HepG2 (cell line): Measurements from ENCODE around the gene ATXN3L. TPM values are rescaled to one million over a fixed set of nuclear protein-coding genes. Genes with fewer than 3 reads are reported as not detected.

Experiments
- ATAC-seq: fragments of 200-7000 bp; cut with Tn5 transposase; 3 replicates; pipeline ENCODE4 v1.9.1; 2020; ENCODE audit warnings: mild to moderate bottlenecking, moderate library complexity
- BruUV-seq: library from RNA; stranded (reverse); fragments of 400-500 nt; replicated peaks from 2 replicates; lab custom pipeline; 2021; lab: Mats Ljungman, UMichigan
- CTCF ChIA-PET: fragments of 300-600 bp; formaldehyde crosslinking; extraction: SDS; loops from one replicate; lab custom pipeline; 2021; ENCODE audit warnings: low total read pairs, inconsistent platforms, low intra/inter-chr PET ratio; lab: Yijun Ruan, JAX
- POLR2A ChIA-PET: fragments of 350-600 bp; sonication (Branson Sonifier 250); formaldehyde crosslinking; loops from one replicate; lab custom pipeline; 2020; ENCODE audit warnings: antibody characterized with exemption, inconsistent platforms; lab: Yijun Ruan, JAX
- DNase-seq: peaks from one replicate; pipeline ENCODE4 v3.0.0-alpha.2; 2015; ENCODE audit warnings: low spot score
- FAIRE-seq: peaks from 3 replicates; lab custom pipeline; 2011; peaks lifted over from hg19 to GRCh38; lab: Jason Lieb, UNC
- H2AFZ ChIP-seq: one replicate; pipeline ENCODE4 v1.6.1; 2011; ENCODE audit warnings: low read length, inconsistent platforms
- H3K27ac ChIP-seq: fragments of 300-600 bp; 3 replicates; pipeline ENCODE4 v1.8.0; 2011; ENCODE audit warnings: mixed run types, mild to moderate bottlenecking, mixed read lengths, low read length, inconsistent platforms; ENCODE audit not compliant: insufficient read depth; ENCODE audit errors: extremely low read length
- H3K27me3 ChIP-seq, 2 experiments: fragments of 200-600 bp in 1 of 2; 2 replicates in 1 of 2; 3 replicates in 1 of 2; pipeline versions ENCODE4 v1.6.0 to v1.8.0; 2011; ENCODE audit warnings: low read length in 2 of 2, mild to moderate bottlenecking in 2 of 2, moderate library complexity in 2 of 2, inconsistent platforms in 1 of 2; ENCODE audit not compliant: insufficient read depth in 2 of 2, control insufficient read depth in 1 of 2
- H3K36me3 ChIP-seq, 2 experiments: fragments of 200-600 bp in 1 of 2; replicated peaks in 1 of 2; 2 replicates in 1 of 2; 3 replicates in 1 of 2; pipeline versions ENCODE4 v1.5.1 to v1.8.0; 2011; ENCODE audit warnings: low read length in 2 of 2, inconsistent platforms in 1 of 2; ENCODE audit not compliant: insufficient read depth in 2 of 2, control insufficient read depth in 1 of 2
- H3K4me1 ChIP-seq: 2 replicates; pipeline ENCODE4 v1.5.1; 2012; ENCODE audit warnings: low read length, inconsistent platforms; ENCODE audit not compliant: insufficient read depth
- H3K4me2 ChIP-seq: 2 replicates; pipeline ENCODE4 v1.6.0; 2011; ENCODE audit warnings: low read depth, low read length, inconsistent platforms
- H3K4me3 ChIP-seq, 3 experiments: fragments of 200-600 bp in 1 of 3; sonication (generic), shearing (Covaris generic) in 1 of 3; replicated peaks in 1 of 3; 2 replicates each; pipeline ENCODE4 v1.5.1; 2011 to 2016; ENCODE audit warnings: low read length in 3 of 3, inconsistent platforms in 2 of 3, low read depth in 2 of 3, mild to moderate bottlenecking in 2 of 3, control low read depth in 1 of 3, mixed read lengths in 1 of 3; ENCODE audit not compliant: insufficient read depth in 1 of 3
- H3K79me2 ChIP-seq: one replicate; pipeline ENCODE4 v1.6.1; 2011; ENCODE audit warnings: low read length, inconsistent platforms; ENCODE audit not compliant: insufficient read depth
- H3K9ac ChIP-seq: 2 replicates; pipeline ENCODE4 v1.6.0; 2011; ENCODE audit warnings: mild to moderate bottlenecking, low read depth, low read length, inconsistent platforms; ENCODE audit not compliant: insufficient read depth
- H3K9me3 ChIP-seq: 2 replicates; pipeline ENCODE4 v1.5.1; 2012; ENCODE audit warnings: mild to moderate bottlenecking, low read length
- H4K20me1 ChIP-seq: 2 replicates; pipeline ENCODE4 v1.6.0; 2011; ENCODE audit warnings: inconsistent platforms, mild to moderate bottlenecking, low read length, moderate library complexity; ENCODE audit not compliant: insufficient read depth
- EP300 ChIP-seq, 3 experiments: sonication (generic) in 1 of 3; formaldehyde crosslinking in 1 of 3; IDR thresholded peaks; 2 replicates each; pipeline versions ENCODE4 v1.5.1 to v1.6.1; 2011 to 2020; ENCODE audit warnings: low read depth in 2 of 3, low read length in 2 of 3, borderline replicate concordance in 1 of 3, improper control_type of control experiment in 1 of 3, mild to moderate bottlenecking in 1 of 3, missing genetic modification reagents in 1 of 3, moderate library complexity in 1 of 3
- NR2F1 ChIP-seq, 2 experiments: fragments of 450-650 bp in 1 of 2; formaldehyde crosslinking in 1 of 2; IDR thresholded peaks; 2 replicates each; pipeline versions ENCODE4 v1.5.0 to v1.6.1; 2016 to 2020; ENCODE audit warnings: mild to moderate bottlenecking in 1 of 2, missing compliant biosample characterization in 1 of 2, missing genetic modification reagents in 1 of 2, moderate library complexity in 1 of 2
- PCBP2 ChIP-seq: fragments of 200-400 bp; formaldehyde crosslinking; optimal IDR thresholded peaks from 2 replicates; pipeline ENCODE3; 2018; ENCODE audit warnings: low read length, low read depth; ENCODE audit not compliant: poor library complexity, severe bottlenecking
- RARG ChIP-seq: sonication (generic); formaldehyde crosslinking; IDR thresholded peaks from 2 replicates; pipeline ENCODE4 v1.4.0; 2020; ENCODE audit warnings: low read depth, mild to moderate bottlenecking, missing genetic modification reagents
- ZFX ChIP-seq: sonication (generic); formaldehyde crosslinking; IDR thresholded peaks from 2 replicates; pipeline ENCODE4 v1.4.0; 2020; ENCODE audit warnings: mild to moderate bottlenecking, low read depth, missing genetic modification reagents, moderate library complexity
- ZNF883 ChIP-seq: sonication (generic); formaldehyde crosslinking; IDR thresholded peaks from 2 replicates; pipeline ENCODE4 v1.5.1; 2020; ENCODE audit warnings: mild to moderate bottlenecking, missing genetic modification reagents; ENCODE audit errors: not compliant biosample characterization
- ZSCAN22 ChIP-seq: sonication (generic); formaldehyde crosslinking; IDR thresholded peaks from 2 replicates; pipeline ENCODE4 v1.4.0; 2020; ENCODE audit warnings: mild to moderate bottlenecking, missing genetic modification reagents
- WGBS: methylation state at CpG from one replicate; pipeline ENCODE4 v1.1.6; 2017; ENCODE audit warnings: low lambda C conversion rate; 5-methylcytosine and 5-hydroxymethylcytosine counted together
- in situ Hi-C: cut with HindIII; loops from 2 replicates; pipeline ENCODE4 v1.10.0; 2017; ENCODE audit warnings: low pct_unique_long_range_greater_than_20kb; ENCODE audit not compliant: extremely low pct_ligation_motif_present
- intact Hi-C: fragments of 100-400 bp; cut with micrococcal nuclease; formaldehyde crosslinking; loops from one replicate; pipeline ENCODE4 v1.10.0; 2022; ENCODE audit not compliant: unreplicated experiment
- polyA plus RNA-seq, 8 experiments: library from polyadenylated mRNA; depleted of rRNA in 3 of 8; stranded (reverse) in 7 of 8; unstranded in 1 of 8; fragments of >200 nt; fragmentation: Illumina TruSeq in 4 of 8; extraction: Trizol in 4 of 8; gene quantifications; 2 replicates each; pipeline versions ENCODE4 v1.2.1 to v1.2.3, GENCODE V29; 2011 to 2016; ENCODE audit warnings: low read depth in 4 of 8, missing spikeins in 1 of 8, mixed read lengths in 1 of 8; ENCODE audit not compliant: insufficient read depth in 1 of 8
- total RNA-seq, 5 experiments: library from RNA; depleted of rRNA; stranded (reverse); fragments of >200 nt; fragmentation: Illumina TruSeq; extraction: Trizol; gene quantifications; 2 replicates each; pipeline ENCODE4 v1.2.3, GENCODE V29; 2016; ENCODE audit warnings: low read depth in 1 of 5
- TF ChIP-seq, protein P1 (sequence below): sonication (generic); formaldehyde crosslinking; IDR thresholded peaks from 2 replicates; pipeline ENCODE4 v1.5.0; 2020; ENCODE audit warnings: missing genetic modification reagents, mild to moderate bottlenecking, borderline replicate concordance
- TF ChIP-seq, protein P2 (sequence below): sonication (generic); formaldehyde crosslinking; conservative IDR thresholded peaks from 2 replicates; pipeline ENCODE4 v1.5.0; 2020; ENCODE audit warnings: missing genetic modification reagents
- TF ChIP-seq, protein P3 (sequence below): IDR thresholded peaks from 2 replicates; pipeline ENCODE4 v1.6.1; 2016; ENCODE audit warnings: mild to moderate bottlenecking, missing biosample characterization, missing genetic modification reagents

ATXN3L gene
- total and polyA plus RNA-seq, 2 of the 13 experiments (the other 11 are each of a cell fraction or from before 2014, with no cell fraction given) = not detected

GRCh38 chrX:13330446-13330845, 10.6 kb upstream of the ATXN3L start:
- no peak for FAIRE-seq
- WGBS = no CpG with 5 or more reads among the region's 2 CpGs
- no peak overlapping the region for H3K27ac ChIP-seq

More at GRCh38 chrX:13330446-13330845, 10.6 kb upstream of the ATXN3L start:
- BruUV-seq = no TSS peak
- TF ChIP-seq ZSCAN22 (CRISPR knock-in tag) (no peak), ZFX (CRISPR knock-in tag) (no peak), NR2F1 (CRISPR knock-in tag; IDR thresholded peaks at IDR 0.05) (no peak), ZNF883 (no peak), RARG (CRISPR knock-in tag) (no peak), EP300 (IDR thresholded peaks at IDR 0.05; ENCODE audit: low read depth in 2 of 2, low read length in 2 of 2) (no peak), EP300 (CRISPR knock-in tag; IDR thresholded peaks at IDR 0.05; ENCODE audit: borderline replicate concordance) (no peak), PCBP2 (no peak)
- TF ChIP-seq, protein P1, sequence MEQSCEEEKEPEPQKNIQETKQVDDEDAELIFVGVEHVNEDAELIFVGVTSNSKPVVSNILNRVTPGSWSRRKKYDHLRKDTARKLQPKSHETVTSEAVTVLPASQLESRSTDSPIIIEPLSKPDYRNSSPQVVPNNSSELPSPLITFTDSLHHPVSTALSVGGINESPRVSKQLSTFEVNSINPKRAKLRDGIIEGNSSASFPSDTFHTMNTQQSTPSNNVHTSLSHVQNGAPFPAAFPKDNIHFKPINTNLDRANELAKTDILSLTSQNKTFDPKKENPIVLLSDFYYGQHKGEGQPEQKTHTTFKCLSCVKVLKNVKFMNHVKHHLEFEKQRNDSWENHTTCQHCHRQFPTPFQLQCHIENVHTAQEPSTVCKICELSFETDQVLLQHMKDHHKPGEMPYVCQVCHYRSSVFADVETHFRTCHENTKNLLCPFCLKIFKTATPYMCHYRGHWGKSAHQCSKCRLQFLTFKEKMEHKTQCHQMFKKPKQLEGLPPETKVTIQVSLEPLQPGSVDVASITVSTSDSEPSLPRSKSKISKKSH (CRISPR knock-in tag) = no peak
- TF ChIP-seq, protein P2, sequence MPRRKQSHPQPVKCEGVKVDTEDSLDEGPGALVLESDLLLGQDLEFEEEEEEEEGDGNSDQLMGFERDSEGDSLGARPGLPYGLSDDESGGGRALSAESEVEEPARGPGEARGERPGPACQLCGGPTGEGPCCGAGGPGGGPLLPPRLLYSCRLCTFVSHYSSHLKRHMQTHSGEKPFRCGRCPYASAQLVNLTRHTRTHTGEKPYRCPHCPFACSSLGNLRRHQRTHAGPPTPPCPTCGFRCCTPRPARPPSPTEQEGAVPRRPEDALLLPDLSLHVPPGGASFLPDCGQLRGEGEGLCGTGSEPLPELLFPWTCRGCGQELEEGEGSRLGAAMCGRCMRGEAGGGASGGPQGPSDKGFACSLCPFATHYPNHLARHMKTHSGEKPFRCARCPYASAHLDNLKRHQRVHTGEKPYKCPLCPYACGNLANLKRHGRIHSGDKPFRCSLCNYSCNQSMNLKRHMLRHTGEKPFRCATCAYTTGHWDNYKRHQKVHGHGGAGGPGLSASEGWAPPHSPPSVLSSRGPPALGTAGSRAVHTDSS (CRISPR knock-in tag) = no peak
- TF ChIP-seq, protein P3, sequence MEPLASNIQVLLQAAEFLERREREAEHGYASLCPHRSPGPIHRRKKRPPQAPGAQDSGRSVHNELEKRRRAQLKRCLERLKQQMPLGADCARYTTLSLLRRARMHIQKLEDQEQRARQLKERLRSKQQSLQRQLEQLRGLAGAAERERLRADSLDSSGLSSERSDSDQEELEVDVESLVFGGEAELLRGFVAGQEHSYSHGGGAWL (CRISPR knock-in tag) = no peak
- no peak overlapping the region for H3K4me3 ChIP-seq
- POLR2A ChIA-PET = no interaction called here
- in situ Hi-C loops = no loop called here
- DNase-seq (no peak), ATAC-seq (no peak)
- H3K36me3 ChIP-seq = no peaks in the 10 kb centered on the region
- H2AFZ ChIP-seq = no peak overlapping the region
- no peaks in the 10 kb centered on the region for H3K27me3 ChIP-seq
- H3K79me2 ChIP-seq = no peaks in the 10 kb centered on the region
- CTCF ChIA-PET = no interaction called here
- no peaks in the 10 kb centered on the region for H3K9me3 ChIP-seq
- no peaks in the 10 kb centered on the region for H4K20me1 ChIP-seq
- H3K9ac ChIP-seq = no peak overlapping the region
- no peak overlapping the region for H3K4me2 ChIP-seq
- intact Hi-C loops = no loop called here
- no peaks in the 10 kb centered on the region for H3K4me1 ChIP-seq
